ENCODE results near the gene NAT9.
A peak's percentile ranks its signal among the peaks of the same experiment; 100 is the strongest.

NAT9 gene

GRCh38 chr17:74761419-74761818, 14.7 kb downstream of the NAT9 start:
- no peak for DNase-seq (ENCODE audit: low read depth)

GRCh38 chr17:74760404-74761105, 15.6 kb downstream of the NAT9 start:
- no peak for DNase-seq (ENCODE audit: low read depth)

- no peak for DNase-seq (ENCODE audit: low read depth)
Observed at GRCh38 chr17:74759941-74760340, 16.2 kb downstream of the NAT9 start.

- DNase-seq (ENCODE audit: low read depth), result no peak
Observed at GRCh38 chr17:74759243-74759801, 16.8 kb downstream of the NAT9 start.

- DNase-seq (ENCODE audit: low read depth), result no peak
Observed at GRCh38 chr17:74758848-74759168, 17.3 kb downstream of the NAT9 start.

- no peak for DNase-seq (ENCODE audit: low read depth)
Observed at GRCh38 chr17:74757931-74758847, 18.0 kb downstream of the NAT9 start.

GRCh38 chr17:74757502-74757901, 18.6 kb downstream of the NAT9 start:
- no peak for DNase-seq (ENCODE audit: low read depth)

GRCh38 chr17:74756891-74757290, 19.3 kb downstream of the NAT9 start:
- DNase-seq (ENCODE audit: low read depth), result no peak

GRCh38 chr17:74755533-74755932, 20.6 kb downstream of the NAT9 start:
- no peak for DNase-seq (ENCODE audit: low read depth)

- DNase-seq (ENCODE audit: low read depth), result no peak
Observed at GRCh38 chr17:74754832-74755231, 21.3 kb downstream of the NAT9 start.

GRCh38 chr17:74752822-74753401, 23.2 kb downstream of the NAT9 start:
- DNase-seq (ENCODE audit: low read depth), result no peak

GRCh38 chr17:74752415-74752814, 23.7 kb downstream of the NAT9 start:
- DNase-seq (ENCODE audit: low read depth), result no peak

- DNase-seq (ENCODE audit: low read depth), result no peak
Observed at GRCh38 chr17:74750327-74751069, 25.6 kb downstream of the NAT9 start.

GRCh38 chr17:74750039-74750326, 26.2 kb downstream of the NAT9 start:
- no peak for DNase-seq (ENCODE audit: low read depth)

- peak; percentile 29 for DNase-seq (ENCODE audit: low read depth)
Observed at GRCh38 chr17:74749279-74750038, 26.7 kb downstream of the NAT9 start.

- DNase-seq (ENCODE audit: low read depth), result peak; percentile 88
Observed at GRCh38 chr17:74748529-74749278, 27.4 kb downstream of the NAT9 start, which contains the start of gene NHERF1. TSS of gene NHERF1 (plus strand) at chr17:74748628. CDS start at chr17:74748847, 219 bp downstream.

GRCh38 chr17:74748279-74748528, 27.9 kb downstream of the NAT9 start:
- no peak for DNase-seq (ENCODE audit: low read depth)

GRCh38 chr17:74746922-74747321, 29.2 kb downstream of the NAT9 start:
- DNase-seq (ENCODE audit: low read depth), result no peak

GRCh38 chr17:74746376-74746775, 29.8 kb downstream of the NAT9 start:
- DNase-seq (ENCODE audit: low read depth), result no peak

- no peak for DNase-seq (ENCODE audit: low read depth)
Observed at GRCh38 chr17:74745548-74746177, 30.5 kb downstream of the NAT9 start.
